Loucy (cell line): ENCODE results near the gene FARS2.

ENCODE experiments used
- H2AFZ ChIP-seq: fragments of 200-600 bp; sonication (generic); 2 replicates; pipeline ENCODE4 v1.6.0; 2016; ENCODE audit warnings: antibody characterized with exemption, mild to moderate bottlenecking, low read length, moderate library complexity
- H3F3A ChIP-seq: fragments of 200-600 bp; 2 replicates; pipeline ENCODE4 v1.6.0; 2016; ENCODE audit warnings: antibody characterized with exemption, low read depth, mild to moderate bottlenecking
- H3K27me3 ChIP-seq: fragments of 200-600 bp; sonication (generic); 2 replicates; pipeline ENCODE4 v1.6.1; 2014; ENCODE audit warnings: low read length, mild to moderate bottlenecking; ENCODE audit not compliant: insufficient read depth, poor library complexity, severe bottlenecking
- H3K36me3 ChIP-seq: fragments of 200-600 bp; sonication (generic); 2 replicates; pipeline ENCODE4 v1.6.1; 2016; ENCODE audit warnings: low read length; ENCODE audit not compliant: insufficient read depth
- H3K4me1 ChIP-seq: fragments of 200-600 bp; sonication (generic); 2 replicates; pipeline ENCODE4 v1.5.1; 2014; ENCODE audit warnings: low read length, mild to moderate bottlenecking; ENCODE audit not compliant: insufficient read depth, poor library complexity, severe bottlenecking
- H3K4me2 ChIP-seq: fragments of 200-600 bp; sonication (generic); 2 replicates; pipeline ENCODE4 v1.6.0; 2014; ENCODE audit warnings: antibody characterized with exemption, low read length, low read depth, mild to moderate bottlenecking; ENCODE audit not compliant: poor library complexity, severe bottlenecking
- H3K4me3 ChIP-seq: fragments of 200-600 bp; sonication (generic); 2 replicates; pipeline ENCODE4 v1.5.1; 2014; ENCODE audit warnings: low read length, mild to moderate bottlenecking, mixed read lengths; ENCODE audit not compliant: poor library complexity, severe bottlenecking
- H3K79me2 ChIP-seq: fragments of 200-600 bp; sonication (generic); 2 replicates; pipeline ENCODE4 v1.6.1; 2014; ENCODE audit warnings: low read length; ENCODE audit not compliant: insufficient read depth
- H3K9ac ChIP-seq: fragments of 200-600 bp; sonication (generic); 2 replicates; pipeline ENCODE4 v1.6.0; 2014; ENCODE audit warnings: mild to moderate bottlenecking, low read depth, low read length, moderate library complexity; ENCODE audit not compliant: poor library complexity, severe bottlenecking
- H3K9me2 ChIP-seq: fragments of 200-600 bp; sonication (generic); replicated peaks from 2 replicates; pipeline ENCODE4 v1.6.1; 2016; ENCODE audit warnings: low read depth, low read length, mixed read lengths
- H3K9me3 ChIP-seq: fragments of 200-600 bp; sonication (generic); 2 replicates; pipeline ENCODE4 v1.6.1; 2014; ENCODE audit warnings: mild to moderate bottlenecking, antibody characterized with exemption, low read length, low read depth; ENCODE audit not compliant: insufficient read depth
- H4K20me1 ChIP-seq: fragments of 200-600 bp; sonication (generic); 2 replicates; pipeline ENCODE4 v1.6.0; 2014; ENCODE audit warnings: antibody characterized with exemption, low read length, mild to moderate bottlenecking; ENCODE audit not compliant: insufficient read depth, poor library complexity, severe bottlenecking
- EZH2phosphoT487 ChIP-seq: fragments of 200-600 bp; IDR thresholded peaks from 2 replicates; pipeline ENCODE4 v1.6.1; 2018; ENCODE audit warnings: antibody characterized with exemption, mild to moderate bottlenecking, moderate library complexity, borderline replicate concordance
- TF ChIP-seq, protein P1 (sequence below): fragments of 200-600 bp; sonication (generic); conservative IDR thresholded peaks from 2 replicates; pipeline ENCODE4 v1.5.1; 2014; ENCODE audit warnings: mild to moderate bottlenecking, antibody characterized with exemption, low read length

FARS2 gene

DNA sequence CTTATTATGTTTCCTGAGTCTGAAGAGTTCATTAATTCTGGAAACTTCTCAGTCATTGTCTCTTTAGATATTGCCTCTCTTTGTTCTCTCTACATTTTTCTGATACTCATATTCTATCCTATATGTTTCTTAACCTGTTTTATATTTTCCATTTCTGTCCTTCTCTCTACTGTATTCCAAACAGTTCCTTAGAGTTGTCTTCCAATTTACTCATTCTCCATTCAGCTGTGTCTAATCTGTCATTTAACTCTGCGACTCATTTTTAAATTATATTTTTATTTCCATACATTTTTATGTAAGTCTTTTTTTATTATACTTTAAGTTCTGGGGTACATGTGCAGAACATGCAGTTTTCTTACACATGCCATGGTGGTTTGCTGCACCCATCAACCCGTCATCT is 493.6 kb downstream of the FARS2 start:
- Histone ChIP-seq H3F3A (no peaks in the 10 kb centered on the region), H3K9me2 (no peaks in the 10 kb centered on the region), H3K4me1 (peaks cover 3% of the 10 kb centered on the region), H4K20me1 (no peaks in the 10 kb centered on the region), H3K4me2 (no peak overlapping the region), H3K27me3 (no peaks in the 10 kb centered on the region), H3K36me3 (no peaks in the 10 kb centered on the region), H3K9ac (no peak overlapping the region), H2AFZ (no peak overlapping the region), H3K79me2 (no peaks in the 10 kb centered on the region), H3K9me3 (peaks cover 9% of the 10 kb centered on the region; the same call in 1 of the 2 replicates), H3K4me3 (no peak overlapping the region)
- no peak for TF ChIP-seq EZH2phosphoT487
- TF ChIP-seq, protein P1, sequence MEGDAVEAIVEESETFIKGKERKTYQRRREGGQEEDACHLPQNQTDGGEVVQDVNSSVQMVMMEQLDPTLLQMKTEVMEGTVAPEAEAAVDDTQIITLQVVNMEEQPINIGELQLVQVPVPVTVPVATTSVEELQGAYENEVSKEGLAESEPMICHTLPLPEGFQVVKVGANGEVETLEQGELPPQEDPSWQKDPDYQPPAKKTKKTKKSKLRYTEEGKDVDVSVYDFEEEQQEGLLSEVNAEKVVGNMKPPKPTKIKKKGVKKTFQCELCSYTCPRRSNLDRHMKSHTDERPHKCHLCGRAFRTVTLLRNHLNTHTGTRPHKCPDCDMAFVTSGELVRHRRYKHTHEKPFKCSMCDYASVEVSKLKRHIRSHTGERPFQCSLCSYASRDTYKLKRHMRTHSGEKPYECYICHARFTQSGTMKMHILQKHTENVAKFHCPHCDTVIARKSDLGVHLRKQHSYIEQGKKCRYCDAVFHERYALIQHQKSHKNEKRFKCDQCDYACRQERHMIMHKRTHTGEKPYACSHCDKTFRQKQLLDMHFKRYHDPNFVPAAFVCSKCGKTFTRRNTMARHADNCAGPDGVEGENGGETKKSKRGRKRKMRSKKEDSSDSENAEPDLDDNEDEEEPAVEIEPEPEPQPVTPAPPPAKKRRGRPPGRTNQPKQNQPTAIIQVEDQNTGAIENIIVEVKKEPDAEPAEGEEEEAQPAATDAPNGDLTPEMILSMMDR, result no peak

DNA sequence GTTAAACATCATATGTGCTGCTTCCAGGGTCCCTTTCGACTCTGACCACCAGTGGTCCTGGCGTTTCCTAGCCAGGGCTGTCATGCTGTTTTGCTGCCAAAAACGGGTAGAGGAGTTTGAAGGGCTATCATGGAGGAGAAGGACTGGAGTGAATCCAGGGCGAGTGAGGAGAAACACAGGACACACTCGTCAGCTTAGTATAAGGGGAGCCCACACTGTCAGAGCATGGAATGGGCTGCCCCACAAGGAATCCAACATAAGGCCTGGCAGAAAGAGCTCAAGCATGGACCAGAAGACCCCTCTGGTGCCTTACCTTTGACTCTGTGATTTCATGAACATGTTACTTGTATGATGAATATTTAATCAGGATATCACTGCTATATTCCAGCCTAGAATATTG is 498.3 kb downstream of the FARS2 start:
- Histone ChIP-seq H3K4me3 (no peak overlapping the region), H3K9me3 (0 out of 2 replicates have a peak, but pooled peaks cover 4% of the 10 kb centered on the region), H3K79me2 (no peaks in the 10 kb centered on the region), H4K20me1 (no peaks in the 10 kb centered on the region), H3K9me2 (no peaks in the 10 kb centered on the region), H3K9ac (no peak overlapping the region), H3K36me3 (no peaks in the 10 kb centered on the region), H2AFZ (no peak overlapping the region), H3K27me3 (no peaks in the 10 kb centered on the region), H3F3A (no peaks in the 10 kb centered on the region), H3K4me2 (no peak overlapping the region), H3K4me1 (no peaks in the 10 kb centered on the region)
- no peak for TF ChIP-seq EZH2phosphoT487
- TF ChIP-seq, protein P1, result no peak

DNA sequence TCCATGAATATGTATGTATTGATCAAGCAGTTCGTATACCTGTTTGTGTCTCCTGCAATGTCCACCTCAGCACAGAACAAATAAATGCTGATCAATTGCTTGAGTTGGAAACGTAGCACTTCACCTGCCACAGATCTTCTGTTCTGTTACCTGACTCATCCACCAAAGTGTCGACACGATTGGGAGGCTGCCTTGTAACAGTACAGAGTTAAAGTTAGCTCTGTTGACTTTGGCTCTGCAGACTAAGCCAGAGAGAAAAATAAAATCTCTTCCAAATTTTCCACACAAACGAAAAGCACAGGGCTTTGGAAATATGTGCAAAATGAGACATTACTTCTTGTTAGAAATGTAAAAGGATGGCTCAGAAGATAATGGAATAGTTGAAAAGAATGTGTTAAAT is 500.1 kb downstream of the FARS2 start:
- no peaks in the 10 kb centered on the region for H4K20me1 ChIP-seq
- H3K36me3 ChIP-seq, result no peaks in the 10 kb centered on the region
- TF ChIP-seq, protein P1, result no peak
- no peak for TF ChIP-seq EZH2phosphoT487
- no peak overlapping the region for H2AFZ ChIP-seq
- H3K4me1 ChIP-seq, result no peaks in the 10 kb centered on the region
- H3K4me3 ChIP-seq, result no peak overlapping the region
- H3K27me3 ChIP-seq, result no peaks in the 10 kb centered on the region
- H3K79me2 ChIP-seq, result no peaks in the 10 kb centered on the region
- no peak overlapping the region for H3K4me2 ChIP-seq
- no peak overlapping the region for H3K9ac ChIP-seq
- H3K9me3 ChIP-seq, result no peaks in the 10 kb centered on the region
- no peaks in the 10 kb centered on the region for H3F3A ChIP-seq
- no peaks in the 10 kb centered on the region for H3K9me2 ChIP-seq
